NT2/D1 (cell line): ENCODE measurements around the gene MGST3.

Source experiments
- DNase-seq: peaks from one replicate; pipeline ENCODE4 v3.0.0-alpha.2; 2011; ENCODE audit warnings: low read depth, low spot score
- H3K27me3 ChIP-seq: 2 replicates; pipeline ENCODE4 v1.6.0; 2011; ENCODE audit warnings: mild to moderate bottlenecking; ENCODE audit not compliant: insufficient read length, insufficient read depth
- H3K36me3 ChIP-seq: 2 replicates; pipeline ENCODE4 v1.6.1; 2011; ENCODE audit warnings: mild to moderate bottlenecking, low read length, mixed read lengths; ENCODE audit not compliant: insufficient read depth, insufficient read length
- H3K4me1 ChIP-seq: 2 replicates; pipeline ENCODE4 v1.5.1; 2011; ENCODE audit not compliant: insufficient read depth, insufficient read length
- H3K4me3 ChIP-seq: 2 replicates; pipeline ENCODE4 v1.5.1; 2011; ENCODE audit warnings: low read depth; ENCODE audit not compliant: insufficient read length
- H3K9ac ChIP-seq: 2 replicates; pipeline ENCODE4 v1.6.0; 2011; ENCODE audit warnings: low read depth; ENCODE audit not compliant: insufficient read length
- H3K9me3 ChIP-seq: 2 replicates; pipeline ENCODE4 v1.5.1; 2011; ENCODE audit warnings: mild to moderate bottlenecking, low read length; ENCODE audit not compliant: insufficient read depth
- SUZ12 ChIP-seq: IDR thresholded peaks from 2 replicates; pipeline ENCODE4 v1.6.1; 2011; ENCODE audit not compliant: insufficient read length, insufficient read depth; ENCODE audit errors: extremely low read depth
- YY1 ChIP-seq: IDR thresholded peaks from 2 replicates; pipeline ENCODE4 v1.6.1; 2011; ENCODE audit not compliant: insufficient read length, insufficient read depth
- ZNF274 ChIP-seq: IDR thresholded peaks from 2 replicates; pipeline ENCODE4 v1.6.1; 2011; ENCODE audit warnings: mild to moderate bottlenecking, low read depth, low read length

MGST3 gene

GRCh38 chr1:165661703-165662102, 30.7 kb downstream of the MGST3 start:
- DNase-seq: no peak
- no peaks in the 10 kb centered on the region for H3K27me3 ChIP-seq
- H3K36me3 ChIP-seq: peaks cover 76% of the 10 kb centered on the region
- no peak overlapping the region for H3K9ac ChIP-seq
- H3K9me3 ChIP-seq: no peaks in the 10 kb centered on the region
- H3K4me1 ChIP-seq: no peaks in the 10 kb centered on the region
- no peak overlapping the region for H3K4me3 ChIP-seq
- TF ChIP-seq YY1: no peak
- no peak for TF ChIP-seq SUZ12
- TF ChIP-seq ZNF274: no peak

- DNase-seq: no peak
- Histone ChIP-seq H3K4me1 (no peaks in the 10 kb centered on the region), H3K27me3 (no peaks in the 10 kb centered on the region), H3K9me3 (no peaks in the 10 kb centered on the region), H3K9ac (no peak overlapping the region), H3K36me3 (peaks cover 78% of the 10 kb centered on the region), H3K4me3 (no peak overlapping the region)
- TF ChIP-seq YY1: no peak
- TF ChIP-seq ZNF274: no peak
- no peak for TF ChIP-seq SUZ12
These were observed 31.2 kb downstream of the MGST3 start for GRCh38 chr1:165662186-165662585.

- TF ChIP-seq ZNF274 (no peak), YY1 (no peak), SUZ12 (no peak)
- Histone ChIP-seq H3K4me1 (no peaks in the 10 kb centered on the region), H3K27me3 (no peaks in the 10 kb centered on the region), H3K36me3 (peaks cover 93% of the 10 kb centered on the region), H3K9me3 (no peaks in the 10 kb centered on the region), H3K9ac (no peak overlapping the region), H3K4me3 (no peak overlapping the region)
- DNase-seq: no peak
These were observed 35.3 kb downstream of the MGST3 start for GRCh38 chr1:165666152-165666825.

- DNase-seq: no peak
- H3K9me3 ChIP-seq: no peaks in the 10 kb centered on the region
- H3K9ac ChIP-seq: no peak overlapping the region
- H3K36me3 ChIP-seq: peaks cover 84% of the 10 kb centered on the region
- TF ChIP-seq YY1 (no peak), ZNF274 (no peak), SUZ12 (no peak)
- no peaks in the 10 kb centered on the region for H3K4me1 ChIP-seq
- no peak overlapping the region for H3K4me3 ChIP-seq
- H3K27me3 ChIP-seq: no peaks in the 10 kb centered on the region
These were observed 37.1 kb downstream of the MGST3 start for GRCh38 chr1:165668184-165668583.

GRCh38 chr1:165671526-165671925, 40.5 kb downstream of the MGST3 start:
- no peaks in the 10 kb centered on the region for H3K27me3 ChIP-seq
- H3K9me3 ChIP-seq: no peaks in the 10 kb centered on the region
- no peak overlapping the region for H3K9ac ChIP-seq
- peaks cover 76% of the 10 kb centered on the region for H3K36me3 ChIP-seq
- TF ChIP-seq YY1: no peak
- no peak for TF ChIP-seq ZNF274
- TF ChIP-seq SUZ12: no peak
- DNase-seq: no peak
- H3K4me1 ChIP-seq: no peaks in the 10 kb centered on the region
- H3K4me3 ChIP-seq: no peak overlapping the region

- H3K9me3 ChIP-seq: no peaks in the 10 kb centered on the region
- H3K36me3 ChIP-seq: peaks cover 74% of the 10 kb centered on the region
These were observed 43.6 kb downstream of the MGST3 start for GRCh38 chr1:165674599-165674998.

GRCh38 chr1:165675794-165676193, 44.8 kb downstream of the MGST3 start:
- H3K36me3 ChIP-seq: peaks cover 77% of the 10 kb centered on the region
- no peak for DNase-seq
- H3K4me3 ChIP-seq: no peak overlapping the region
- no peaks in the 10 kb centered on the region for H3K9me3 ChIP-seq
- no peaks in the 10 kb centered on the region for H3K27me3 ChIP-seq
- no peaks in the 10 kb centered on the region for H3K4me1 ChIP-seq
- TF ChIP-seq SUZ12 (no peak), ZNF274 (no peak), YY1 (no peak)
- no peak overlapping the region for H3K9ac ChIP-seq

More at GRCh38 chr1:165674599-165674998, 43.6 kb downstream of the MGST3 start:
- no peak overlapping the region for H3K4me3 ChIP-seq
- H3K27me3 ChIP-seq: no peaks in the 10 kb centered on the region
- no peak for TF ChIP-seq ZNF274
- TF ChIP-seq YY1: no peak
- no peak for TF ChIP-seq SUZ12
- no peak for DNase-seq
- H3K9ac ChIP-seq: no peak overlapping the region
- H3K4me1 ChIP-seq: no peaks in the 10 kb centered on the region
